Measurements from ENCODE around the gene LRRC23.
"Not testable (repeated sequence)": the region's sequence is repeated elsewhere in the genome, so short reads cannot be mapped to it uniquely, and the experiment has no call there.

Gene LRRC23

GRCh38 chr12:6908141-6908540 is 3.5 kb downstream of the LRRC23 start:
- FAIRE-seq, result not testable (repeated sequence)

- no peak for FAIRE-seq
These were observed 5.0 kb downstream of the LRRC23 start for GRCh38 chr12:6909421-6910145.

GRCh38 chr12:6912164-6912935 is 7.7 kb downstream of the LRRC23 start:
- FAIRE-seq, result no peak

- no peak for FAIRE-seq
These were observed 9.8 kb downstream of the LRRC23 start, which contains the start of gene ENO2 for GRCh38 chr12:6914246-6914946. Gene ENO2 (plus strand): TSS chr12:6914580. CDS start chr12:6915833, 1,253 bp downstream.

- FAIRE-seq, result no peak
These were observed 10.5 kb downstream of the LRRC23 start for GRCh38 chr12:6914947-6915788.

GRCh38 chr12:6915789-6916285 is 11.2 kb downstream of the LRRC23 start:
- no peak for FAIRE-seq

GRCh38 chr12:6916426-6917200 is 12.0 kb downstream of the LRRC23 start:
- no peak for FAIRE-seq

- no peak for FAIRE-seq
These were observed 13.0 kb downstream of the LRRC23 start for GRCh38 chr12:6917491-6918231.

GRCh38 chr12:6919588-6919987 is 15.0 kb downstream of the LRRC23 start:
- no peak for FAIRE-seq

- FAIRE-seq, result no peak
These were observed 16.9 kb downstream of the LRRC23 start for GRCh38 chr12:6921539-6921938.

- no peak for FAIRE-seq
These were observed 17.6 kb downstream of the LRRC23 start for GRCh38 chr12:6921996-6922946.

GRCh38 chr12:6923003-6923732 is 18.5 kb downstream of the LRRC23 start:
- FAIRE-seq, result no peak

- no peak for FAIRE-seq
These were observed 19.2 kb downstream of the LRRC23 start for GRCh38 chr12:6923851-6924250.

- no peak for FAIRE-seq
These were observed 20.6 kb downstream of the LRRC23 start for GRCh38 chr12:6925239-6925539.

GRCh38 chr12:6925540-6926279 is 21.1 kb downstream of the LRRC23 start:
- FAIRE-seq, result no peak

- no peak for FAIRE-seq
These were observed 22.9 kb downstream of the LRRC23 start, which contains the start of gene ATN1 for GRCh38 chr12:6927379-6928021. Gene ATN1 (plus strand): TSS chr12:6927959. CDS start chr12:6934002, 6,043 bp downstream.

GRCh38 chr12:6928022-6928702 is 23.5 kb downstream of the LRRC23 start:
- no peak for FAIRE-seq
